COLO668 (cell line): Measurements from ENCODE around the gene CHN1.

Experiments used
- DNase-seq: peaks from one replicate; lab custom pipeline; 2025; ENCODE audit not compliant: unreplicated experiment; lab: John Stamatoyannopoulos, UW

CHN1 gene

DNA sequence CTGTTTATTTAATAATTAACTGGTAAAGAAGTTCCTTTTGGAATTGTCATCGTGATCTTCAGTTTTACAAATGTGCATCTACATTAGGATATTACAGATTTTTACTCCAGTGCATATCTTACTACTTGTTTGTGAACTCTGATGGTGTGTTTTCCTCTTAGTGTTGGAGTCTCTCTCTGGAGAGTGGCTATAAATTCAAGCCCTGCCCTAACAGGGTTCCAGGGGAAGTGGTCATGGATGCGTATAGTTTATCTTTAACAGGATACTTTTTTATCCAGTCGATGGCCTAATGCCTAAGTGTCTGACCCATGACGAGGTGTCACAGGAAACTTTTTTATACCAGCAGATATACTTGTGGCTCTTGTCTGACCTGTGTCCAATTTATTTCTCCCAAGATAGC is 75.4 kb downstream of the CHN1 start:
- no peak for DNase-seq

GRCh38 chr2:174925046-174925784 is 80.0 kb downstream of the CHN1 start:
- no peak for DNase-seq

DNA sequence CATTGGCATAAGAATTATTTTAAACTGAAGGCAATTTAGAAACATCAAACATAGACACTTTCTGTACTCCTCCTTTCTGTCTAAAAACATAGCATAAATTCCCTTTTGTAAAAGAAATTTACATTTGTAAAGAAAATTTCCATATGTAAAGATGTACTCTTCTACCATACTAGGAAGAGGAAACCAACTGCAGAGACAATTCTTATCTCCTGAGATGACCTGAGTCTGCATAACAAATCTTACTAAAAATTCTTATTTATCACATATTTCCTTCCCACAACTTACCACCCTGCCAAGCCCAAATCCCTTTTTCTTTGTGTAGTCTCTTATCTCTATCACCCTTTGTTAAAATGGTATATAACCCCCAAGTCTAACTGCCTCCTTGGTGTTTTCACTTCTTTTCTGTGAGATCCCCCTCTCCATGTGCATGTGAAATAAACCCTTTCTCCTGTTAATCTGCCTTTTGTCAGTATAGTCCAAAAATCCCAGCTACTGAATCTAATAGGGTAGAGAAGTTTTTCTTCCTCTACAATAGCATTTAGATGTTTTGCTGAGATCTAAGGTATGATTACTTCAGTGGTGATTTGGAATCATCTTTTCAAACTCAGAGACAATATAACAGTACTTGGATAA is 81.0 kb downstream of the CHN1 start:
- no peak for DNase-seq

DNA sequence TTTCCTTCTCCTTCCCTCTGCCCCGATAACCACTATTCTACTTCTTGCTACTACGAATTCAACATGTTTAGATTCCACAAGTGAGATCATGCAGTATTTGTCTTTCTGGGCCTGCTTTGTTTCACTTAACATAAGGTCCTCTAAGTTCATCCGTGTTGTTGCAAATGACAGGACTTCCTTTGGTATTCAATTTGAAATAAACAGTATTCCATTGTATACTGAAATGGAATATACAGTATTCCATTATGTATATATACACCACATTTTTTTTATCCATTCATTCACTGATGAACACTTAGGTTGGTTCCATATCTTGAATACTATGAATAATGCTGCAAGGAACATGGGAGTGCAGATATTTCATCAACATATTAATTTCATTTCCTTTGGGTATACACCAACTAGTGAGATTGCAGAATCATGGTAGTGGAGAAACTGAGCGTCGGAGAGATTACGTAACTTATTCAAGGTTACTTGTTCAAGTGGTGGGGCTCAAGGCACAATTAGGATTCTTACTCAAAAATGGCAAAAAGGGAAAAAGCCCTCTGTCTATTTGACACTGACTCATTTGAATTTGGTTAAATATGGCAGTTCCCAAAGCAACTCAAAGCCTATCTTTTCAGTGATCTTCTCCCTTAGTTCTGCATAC is 85.1 kb downstream of the CHN1 start:
- no peak for DNase-seq

- DNase-seq: no peak
Observed at GRCh38 chr2:174918886-174919526, 86.2 kb downstream of the CHN1 start.

DNA sequence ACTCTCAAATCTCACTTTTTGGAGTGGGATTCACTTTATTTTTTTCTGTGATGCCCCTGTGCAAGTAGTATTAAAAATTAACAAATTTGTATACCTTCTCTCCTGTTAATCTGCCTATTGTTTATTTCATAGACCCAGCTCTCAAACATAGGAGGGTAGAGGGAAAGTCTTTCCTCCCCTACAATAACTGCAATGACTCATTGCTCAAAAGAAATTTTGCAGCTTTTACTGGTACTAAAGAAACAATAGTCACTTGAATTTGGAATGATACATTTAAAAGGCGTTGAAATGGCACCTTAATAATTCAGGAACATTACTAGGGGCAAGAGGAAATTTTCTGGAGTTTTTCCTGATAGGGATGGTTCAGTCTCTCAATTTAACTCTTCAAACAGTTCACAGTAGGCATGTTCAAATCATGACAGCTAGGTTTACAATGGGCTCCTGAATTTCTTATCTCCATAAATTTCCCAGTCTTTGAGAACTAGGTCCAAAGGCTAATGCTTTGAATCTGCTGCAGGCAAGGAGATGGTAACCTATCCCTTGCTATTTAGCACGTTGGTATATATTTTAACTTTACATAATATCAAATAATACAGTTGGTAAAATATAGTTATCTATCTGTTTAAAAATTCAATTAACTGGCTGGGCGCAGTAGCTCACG is 88.8 kb downstream of the CHN1 start:
- no peak for DNase-seq

DNA sequence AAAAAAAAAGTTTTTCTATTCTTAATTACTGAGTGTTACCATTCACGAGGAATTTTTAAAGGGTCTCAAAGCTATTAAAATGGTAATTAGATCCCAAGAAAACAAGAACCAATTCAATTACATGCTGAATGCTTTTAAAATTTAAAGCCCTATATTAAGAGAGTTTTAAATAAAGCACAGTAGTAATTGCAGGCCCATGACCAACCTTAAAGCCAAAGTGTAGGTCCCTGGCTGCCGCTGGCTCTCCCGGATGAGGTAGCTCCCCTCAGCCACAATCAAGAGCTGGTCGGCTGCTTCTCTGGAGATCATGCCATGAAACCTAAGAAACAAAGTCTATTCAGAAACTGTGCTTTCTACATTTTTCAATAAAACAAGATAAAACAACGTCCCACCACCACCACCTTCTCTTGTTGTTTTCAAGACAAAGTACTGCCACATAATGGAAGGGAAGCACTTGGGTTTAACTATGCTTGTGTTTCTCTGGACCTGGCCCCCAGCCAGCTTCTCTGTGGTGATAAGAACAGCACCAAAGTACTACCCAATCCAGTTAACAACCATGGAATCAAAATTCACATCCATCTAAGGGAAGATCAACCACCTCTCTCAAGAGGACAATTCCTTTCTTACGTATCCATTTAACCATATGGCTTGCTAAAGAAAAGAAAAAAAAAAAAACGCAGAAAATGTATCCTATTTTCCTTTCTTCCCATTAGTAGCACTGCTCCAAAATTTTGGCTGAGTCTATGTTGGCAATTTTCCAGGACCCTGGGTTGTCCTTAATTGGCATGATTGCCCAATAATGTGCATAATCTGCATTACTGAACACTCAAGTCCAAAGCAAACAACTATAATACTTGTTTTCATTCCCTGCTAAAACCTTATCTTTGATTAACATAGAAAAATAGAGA is 90.1 kb downstream of the CHN1 start:
- DNase-seq: no peak

DNA sequence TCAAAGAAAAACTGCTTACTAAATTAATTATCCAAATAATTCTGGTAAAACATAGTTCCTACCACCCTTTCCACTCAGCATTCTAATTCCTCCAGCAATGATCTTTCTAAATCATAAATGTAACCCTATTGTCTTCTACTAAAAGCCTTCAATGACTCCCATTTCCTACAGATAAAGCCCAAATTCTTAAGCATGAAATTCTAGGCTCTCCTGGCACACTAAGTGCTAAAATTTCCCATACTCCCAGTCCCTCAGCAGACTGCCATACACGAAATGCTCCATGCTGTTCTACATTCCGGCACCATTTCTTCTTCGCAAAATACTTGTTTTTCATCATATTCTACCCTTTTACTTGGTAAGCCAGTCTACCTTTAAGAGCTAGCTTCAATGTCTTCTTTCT is 96.9 kb downstream of the CHN1 start:
- no peak for DNase-seq

DNA sequence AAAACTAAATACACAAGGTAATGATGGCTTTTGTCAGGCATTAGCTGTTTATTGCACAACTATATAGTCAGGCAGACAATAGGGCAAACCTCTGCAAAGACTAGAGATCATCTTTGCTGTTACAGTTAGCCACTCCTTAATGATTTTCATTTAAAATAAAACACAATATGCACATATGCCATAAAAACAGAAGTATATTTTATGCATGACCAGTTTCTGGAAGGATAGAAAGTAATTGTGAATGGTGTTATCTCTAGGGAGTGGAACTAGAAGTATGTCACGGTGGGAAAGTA is 102.0 kb downstream of the CHN1 start:
- no peak for DNase-seq

DNA sequence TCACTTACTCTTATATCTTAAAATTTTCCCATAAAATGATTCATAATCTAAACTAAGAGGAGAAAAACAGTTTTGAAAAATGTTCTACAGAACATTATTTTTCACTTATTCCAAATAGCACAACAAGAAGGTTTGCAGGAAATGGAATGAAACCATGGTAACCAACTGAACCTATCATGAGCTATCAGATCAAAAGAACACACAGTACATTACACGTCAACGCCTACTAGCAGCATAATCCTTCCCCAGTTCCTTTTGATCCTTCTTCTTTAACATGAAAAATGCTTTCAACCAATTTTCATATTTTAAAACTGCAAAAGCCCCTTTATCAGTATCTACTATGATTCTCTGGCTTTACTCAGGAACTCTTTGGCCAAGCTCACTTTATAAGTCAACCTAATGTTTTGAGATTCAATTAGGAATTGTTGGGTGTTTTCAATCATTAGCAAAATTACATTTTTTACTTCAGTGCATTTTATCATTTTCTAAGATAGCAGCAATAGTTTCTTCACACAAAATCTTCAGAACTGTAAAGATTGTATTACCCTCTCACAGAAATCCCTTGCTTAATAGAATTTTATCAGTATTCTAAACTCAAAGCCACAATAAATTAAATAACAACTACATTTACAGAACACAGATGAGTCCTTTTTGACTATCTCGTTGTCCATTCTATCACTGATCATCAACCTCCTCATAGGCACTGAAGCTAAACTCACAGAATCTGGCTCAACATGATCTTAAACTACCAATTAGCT is 102.5 kb downstream of the CHN1 start:
- no peak for DNase-seq

DNA sequence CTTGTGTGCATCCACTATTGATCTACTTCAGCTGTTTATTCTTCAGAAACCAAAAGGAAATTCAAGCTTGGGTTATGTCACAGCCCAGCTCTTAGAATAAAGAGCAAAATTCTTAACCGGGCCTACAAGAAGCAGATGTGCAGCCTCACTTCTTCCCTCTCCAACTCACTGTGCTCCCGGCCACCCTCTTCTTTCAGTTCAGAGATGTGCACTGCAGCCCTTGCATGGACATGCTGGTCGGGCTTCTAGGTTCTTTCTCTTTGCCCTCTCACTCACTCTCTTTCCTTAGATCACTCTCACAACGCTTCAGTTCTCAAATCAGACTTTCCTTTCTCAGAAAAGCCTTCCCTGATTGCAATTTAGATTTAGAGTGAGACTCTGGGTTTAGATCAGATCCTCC is 104.1 kb downstream of the CHN1 start:
- DNase-seq: no peak

- DNase-seq: no peak
Observed at GRCh38 chr2:174897286-174897685, 107.9 kb downstream of the CHN1 start.

DNA sequence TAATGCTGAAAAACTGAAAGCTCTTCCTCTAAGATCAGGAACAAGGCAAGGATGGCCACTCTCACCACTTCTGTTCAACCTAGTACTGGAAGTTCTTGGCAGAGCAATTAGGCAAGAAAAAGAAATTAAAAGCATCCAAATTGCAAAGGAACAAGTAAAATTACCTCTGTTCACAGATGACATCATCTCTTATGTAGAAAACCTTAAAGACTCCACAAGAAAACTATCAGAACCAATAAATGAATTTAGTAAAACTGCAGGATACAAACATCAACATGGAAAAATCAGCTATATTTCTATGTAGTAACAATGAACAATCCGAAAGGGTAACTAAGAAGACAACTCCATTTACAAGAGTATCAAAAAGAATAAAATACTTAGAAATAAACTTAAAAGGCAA is 112.2 kb downstream of the CHN1 start:
- no peak for DNase-seq

- DNase-seq: no peak
Observed at GRCh38 chr2:174892546-174892945, 112.6 kb downstream of the CHN1 start.

DNA sequence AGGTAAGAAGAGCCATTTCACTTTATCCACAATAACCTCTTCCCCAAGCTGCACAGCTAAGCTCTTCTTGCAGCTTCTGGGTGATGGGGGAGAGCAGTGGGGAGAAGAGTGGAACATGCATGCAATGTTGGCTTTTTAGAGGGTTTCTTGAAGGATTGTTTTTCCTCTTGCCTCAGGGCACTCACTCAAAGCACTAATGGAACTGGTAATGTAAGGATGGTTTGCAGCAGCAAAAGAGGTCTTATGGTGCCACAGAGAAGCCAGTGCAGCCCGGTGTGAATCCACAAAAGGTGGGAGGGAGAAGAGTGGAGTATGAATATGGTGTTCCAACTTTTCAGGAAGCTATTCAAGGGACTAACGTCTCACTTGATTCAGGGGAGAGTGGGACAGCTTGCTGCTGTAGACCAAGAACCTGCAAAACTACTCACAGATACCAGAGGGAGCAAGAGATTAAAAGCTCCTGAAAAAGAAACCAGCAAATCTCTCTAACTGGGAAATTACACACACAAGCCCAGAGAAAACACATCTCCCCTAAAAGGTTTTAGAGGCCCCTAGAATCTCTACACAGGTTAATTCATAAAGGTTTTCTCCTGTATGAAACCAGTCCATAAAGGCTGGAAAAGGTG is 116.4 kb downstream of the CHN1 start:
- no peak for DNase-seq

DNA sequence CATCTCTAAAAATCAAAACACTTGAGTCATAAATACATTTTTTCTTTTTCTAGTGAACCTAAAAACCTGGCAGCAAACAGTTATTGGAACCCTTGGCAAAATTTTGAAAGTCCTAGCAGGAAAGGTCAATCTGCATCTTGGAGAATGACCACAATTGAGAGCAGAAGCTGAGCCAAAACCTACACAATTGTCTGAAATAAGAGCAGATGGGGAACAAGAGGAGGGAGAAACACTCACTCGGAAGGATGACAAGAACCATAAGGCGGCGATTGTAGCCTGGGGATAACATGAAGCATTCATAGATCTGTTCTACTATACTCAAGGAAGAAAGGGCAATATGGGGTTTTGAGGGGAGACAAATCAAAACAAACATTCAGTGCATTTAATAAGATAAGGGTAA is 117.0 kb downstream of the CHN1 start:
- DNase-seq: no peak

- no peak for DNase-seq
Observed at GRCh38 chr2:174882416-174882815, 122.8 kb downstream of the CHN1 start.

DNA sequence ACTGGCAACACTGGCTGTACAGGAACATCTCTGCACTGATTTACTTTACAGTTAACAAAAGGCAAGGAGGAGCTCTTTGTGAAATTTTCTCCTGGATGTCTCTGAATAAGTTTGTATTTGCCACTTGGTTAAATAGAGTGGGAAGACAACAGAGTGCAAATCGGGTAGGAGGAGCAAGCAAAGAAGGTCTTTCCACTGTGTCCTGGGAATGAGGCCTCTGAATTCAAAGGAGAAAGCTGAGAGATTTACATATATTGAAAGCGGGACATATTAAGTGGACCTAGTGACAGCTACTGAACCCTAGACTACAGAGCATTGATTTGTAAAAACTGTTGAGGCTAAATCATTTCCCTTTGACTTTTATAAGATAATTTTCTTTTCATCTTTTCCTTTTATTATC is 123.5 kb downstream of the CHN1 start:
- no peak for DNase-seq

DNA sequence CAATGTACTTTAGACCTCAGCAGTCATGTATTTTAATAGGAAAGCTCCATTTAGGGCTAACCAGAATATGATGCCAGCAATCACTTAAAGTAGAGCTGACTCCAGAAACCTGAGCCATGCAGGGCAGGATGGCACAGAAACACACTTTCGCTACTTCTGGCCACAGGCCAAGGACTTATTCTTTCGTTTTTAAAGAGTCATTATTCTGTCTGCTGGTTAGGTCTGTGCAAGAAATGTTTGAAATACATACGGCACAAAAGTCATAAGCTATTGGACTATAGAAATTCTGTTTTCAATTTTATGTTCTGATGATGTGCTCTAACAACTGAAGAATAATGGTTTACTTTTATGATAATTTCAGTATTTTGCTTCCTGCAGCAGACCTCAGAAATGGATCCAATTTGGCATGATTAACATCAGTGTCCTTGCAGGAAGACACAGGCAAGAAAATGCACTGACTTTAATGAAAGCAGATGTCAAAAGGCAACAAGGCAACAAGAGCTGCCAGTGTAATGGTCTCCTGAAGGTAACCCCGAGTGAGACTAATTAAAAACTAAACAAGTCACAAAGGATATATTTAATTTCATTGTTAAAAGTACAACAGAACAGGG is 126.5 kb downstream of the CHN1 start:
- no peak for DNase-seq
